ENCODE results near the gene PNMA8B.

DNA sequence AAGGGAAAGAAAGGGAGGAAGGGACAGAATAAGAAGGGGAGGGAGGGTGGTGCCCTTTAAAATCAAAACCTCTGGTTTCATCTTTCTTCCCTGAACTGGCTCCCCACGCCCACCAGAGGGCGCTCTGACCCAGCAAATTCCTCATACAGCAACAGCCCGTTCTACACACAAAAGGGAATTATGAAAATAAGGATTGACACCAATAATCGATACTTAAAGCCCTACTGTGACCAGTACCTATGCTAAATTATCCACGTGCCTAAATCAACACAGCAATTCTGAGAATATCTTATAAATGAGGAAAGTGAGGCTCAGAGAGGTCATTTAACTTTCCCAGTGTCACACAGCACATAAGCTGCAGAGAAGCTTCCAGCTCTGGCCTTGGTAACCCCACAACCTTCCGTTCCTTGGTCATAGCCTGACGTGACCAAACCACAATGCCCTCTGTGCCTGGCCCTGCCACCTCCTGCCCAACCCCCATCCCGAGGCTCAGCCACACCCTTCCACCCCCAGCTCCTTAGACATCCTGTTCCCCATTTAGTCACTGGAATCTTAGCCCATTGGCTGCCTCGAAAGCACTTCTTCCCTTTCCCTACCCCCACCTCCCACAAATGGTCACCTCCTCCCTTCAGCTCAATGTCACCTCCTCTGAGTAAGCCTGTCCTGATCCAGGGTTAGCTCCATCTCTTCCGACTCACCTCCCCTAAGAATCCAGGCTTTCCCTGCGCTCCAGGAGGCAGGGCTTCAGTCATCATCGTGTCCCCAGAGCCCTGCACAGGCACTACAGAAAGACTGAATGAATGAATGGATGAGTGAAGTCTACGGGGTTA lies 34.2 kb upstream of the PNMA8B start:
- TF ChIP-seq, protein P1, sequence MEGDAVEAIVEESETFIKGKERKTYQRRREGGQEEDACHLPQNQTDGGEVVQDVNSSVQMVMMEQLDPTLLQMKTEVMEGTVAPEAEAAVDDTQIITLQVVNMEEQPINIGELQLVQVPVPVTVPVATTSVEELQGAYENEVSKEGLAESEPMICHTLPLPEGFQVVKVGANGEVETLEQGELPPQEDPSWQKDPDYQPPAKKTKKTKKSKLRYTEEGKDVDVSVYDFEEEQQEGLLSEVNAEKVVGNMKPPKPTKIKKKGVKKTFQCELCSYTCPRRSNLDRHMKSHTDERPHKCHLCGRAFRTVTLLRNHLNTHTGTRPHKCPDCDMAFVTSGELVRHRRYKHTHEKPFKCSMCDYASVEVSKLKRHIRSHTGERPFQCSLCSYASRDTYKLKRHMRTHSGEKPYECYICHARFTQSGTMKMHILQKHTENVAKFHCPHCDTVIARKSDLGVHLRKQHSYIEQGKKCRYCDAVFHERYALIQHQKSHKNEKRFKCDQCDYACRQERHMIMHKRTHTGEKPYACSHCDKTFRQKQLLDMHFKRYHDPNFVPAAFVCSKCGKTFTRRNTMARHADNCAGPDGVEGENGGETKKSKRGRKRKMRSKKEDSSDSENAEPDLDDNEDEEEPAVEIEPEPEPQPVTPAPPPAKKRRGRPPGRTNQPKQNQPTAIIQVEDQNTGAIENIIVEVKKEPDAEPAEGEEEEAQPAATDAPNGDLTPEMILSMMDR (IDR thresholded peaks at IDR 0.05) = peak; percentile 87
- TF ChIP-seq ZFX (IDR thresholded peaks at IDR 0.05; ENCODE audit: borderline replicate concordance) = no peak

Measured in 22Rv1 (cell line).